Esophagus squamous epithelium (tissue), 4 donors: Measurements from ENCODE around the gene GPR26.

ENCODE experiments used
- POLR2A ChIP-seq, 4 donors: fragments of 450-650 bp; IDR thresholded peaks; one replicate each; pipeline ENCODE4 v1.6.1; 2017; ENCODE audit warnings: antibody characterized with exemption in 4 of 4, mild to moderate bottlenecking in 4 of 4, moderate library complexity in 3 of 4
- TF ChIP-seq, protein P1 (sequence below), 6 experiments: fragments of 450-650 bp in 4 of 6; fragments of 200-600 bp in 2 of 6; sonication (generic) in 2 of 6; IDR thresholded peaks; one replicate each; pipeline ENCODE4 v1.5.1; 2016 to 2019; ENCODE audit warnings: antibody characterized with exemption in 6 of 6, mild to moderate bottlenecking in 4 of 6, moderate library complexity in 4 of 6

- TF ChIP-seq POLR2A (IDR thresholded peaks at IDR 0.05) = no peak
- TF ChIP-seq, protein P1, sequence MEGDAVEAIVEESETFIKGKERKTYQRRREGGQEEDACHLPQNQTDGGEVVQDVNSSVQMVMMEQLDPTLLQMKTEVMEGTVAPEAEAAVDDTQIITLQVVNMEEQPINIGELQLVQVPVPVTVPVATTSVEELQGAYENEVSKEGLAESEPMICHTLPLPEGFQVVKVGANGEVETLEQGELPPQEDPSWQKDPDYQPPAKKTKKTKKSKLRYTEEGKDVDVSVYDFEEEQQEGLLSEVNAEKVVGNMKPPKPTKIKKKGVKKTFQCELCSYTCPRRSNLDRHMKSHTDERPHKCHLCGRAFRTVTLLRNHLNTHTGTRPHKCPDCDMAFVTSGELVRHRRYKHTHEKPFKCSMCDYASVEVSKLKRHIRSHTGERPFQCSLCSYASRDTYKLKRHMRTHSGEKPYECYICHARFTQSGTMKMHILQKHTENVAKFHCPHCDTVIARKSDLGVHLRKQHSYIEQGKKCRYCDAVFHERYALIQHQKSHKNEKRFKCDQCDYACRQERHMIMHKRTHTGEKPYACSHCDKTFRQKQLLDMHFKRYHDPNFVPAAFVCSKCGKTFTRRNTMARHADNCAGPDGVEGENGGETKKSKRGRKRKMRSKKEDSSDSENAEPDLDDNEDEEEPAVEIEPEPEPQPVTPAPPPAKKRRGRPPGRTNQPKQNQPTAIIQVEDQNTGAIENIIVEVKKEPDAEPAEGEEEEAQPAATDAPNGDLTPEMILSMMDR (IDR thresholded peaks at IDR 0.05) = no peak
These were observed at the start of gene GPR26 for GRCh38 chr10:123666318-123667236.
